Measurements from ENCODE around the gene FRG2B.
"Not testable (repeated sequence)": the region's sequence is repeated elsewhere in the genome, so short reads cannot be mapped to it uniquely, and the experiment has no call there.

The FRG2B gene

GRCh38 chr10:133599869-133600268, 26.7 kb downstream of the FRG2B start:
- DNase-seq (ENCODE audit: low spot score) = not testable (repeated sequence)

- DNase-seq (ENCODE audit: low spot score) = no peak
Measured at GRCh38 chr10:133592716-133593115, 33.9 kb downstream of the FRG2B start.

GRCh38 chr10:133590970-133591359, 35.6 kb downstream of the FRG2B start:
- no peak for DNase-seq (ENCODE audit: low spot score)

- DNase-seq (ENCODE audit: low spot score) = no peak
Measured at GRCh38 chr10:133590226-133590969, 36.2 kb downstream of the FRG2B start.

GRCh38 chr10:133577037-133577436, 49.6 kb downstream of the FRG2B start:
- not testable (repeated sequence) for DNase-seq (ENCODE audit: low spot score)
